Vagina (tissue), 2 donors: Measurements from ENCODE around the gene HSPH1. TPM values are rescaled to one million over a fixed set of nuclear protein-coding genes. Genes with fewer than 3 reads are reported as not detected.

Source experiments
- DNase-seq, 2 donors: peaks; one replicate each; pipeline ENCODE4 v3.0.0-alpha.2; 2017; ENCODE audit errors: extremely low spot score in 2 of 2
- H3K27ac ChIP-seq: fragments of 200-600 bp; sonication (generic); one replicate; pipeline ENCODE4 v1.5.1; 2019
- H3K27me3 ChIP-seq: fragments of 200-600 bp; sonication (generic); one replicate; pipeline ENCODE4 v1.5.1; 2019
- H3K36me3 ChIP-seq, 2 donors: fragments of 200-600 bp; sonication (generic); one replicate each; pipeline ENCODE4 v1.5.1; 2017 to 2019
- H3K4me1 ChIP-seq: fragments of 200-600 bp; sonication (generic); one replicate; pipeline ENCODE4 v1.5.1; 2019
- H3K4me3 ChIP-seq, 2 donors: fragments of 200-600 bp; sonication (generic); 1 replicate in 1 of 2; 2 replicates in 1 of 2; pipeline ENCODE4 v1.5.1; 2016 to 2019
- H3K9me3 ChIP-seq: fragments of 200-600 bp; sonication (generic); one replicate; pipeline ENCODE4 v1.5.1; 2019
- CTCF ChIP-seq, 3 experiments: fragments of 450-650 bp in 2 of 3; fragments of 200-600 bp in 1 of 3; sonication (generic) in 1 of 3; IDR thresholded peaks; one replicate each; pipeline ENCODE4 v1.5.1; 2017 to 2019; ENCODE audit warnings: antibody characterized with exemption in 3 of 3, mild to moderate bottlenecking in 2 of 3, moderate library complexity in 2 of 3
- POLR2A ChIP-seq, 2 donors: fragments of 450-650 bp; IDR thresholded peaks; one replicate each; pipeline ENCODE4 v1.6.1; 2017; ENCODE audit warnings: antibody characterized with exemption in 2 of 2, mild to moderate bottlenecking in 2 of 2, moderate library complexity in 2 of 2
- POLR2AphosphoS5 ChIP-seq, 2 donors: sonication (generic); formaldehyde crosslinking; IDR thresholded peaks; one replicate each; pipeline ENCODE4 v1.9.0; 2017; ENCODE audit warnings: antibody characterized with exemption in 2 of 2, mild to moderate bottlenecking in 2 of 2, low read depth in 1 of 2; ENCODE audit not compliant: insufficient read depth in 1 of 2
- intact Hi-C: fragments of 100-400 bp; cut with DNase I; formaldehyde crosslinking; loops from one replicate; pipeline ENCODE4 v1.15.1; 2023
- total RNA-seq: library from RNA; depleted of rRNA; stranded (reverse); fragments of >200 nt; gene quantifications from one replicate; pipeline ENCODE4 v1.2.3, GENCODE V29; 2016

HSPH1 gene
- total RNA-seq, 1 donor from 2014 or later, result 75.4 TPM

DNA sequence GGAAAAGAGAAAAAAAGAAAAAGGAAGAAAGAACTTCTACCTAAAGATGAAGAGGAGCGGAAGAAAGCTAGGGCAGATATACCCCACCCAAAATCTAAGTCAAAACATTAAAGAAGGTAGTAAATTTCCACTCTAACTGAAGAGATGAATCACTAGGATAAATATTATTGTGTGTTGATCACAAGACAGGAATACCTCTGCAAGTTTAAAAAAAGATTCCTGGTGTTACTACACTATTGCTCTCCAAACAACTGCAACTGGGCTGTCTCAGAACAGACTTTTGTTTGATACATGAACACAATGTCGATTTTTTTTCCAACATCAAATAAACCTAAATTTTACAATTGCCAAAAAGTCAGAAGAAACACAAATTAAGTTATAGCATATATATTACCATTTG, 6.8 kb downstream of the HSPH1 start:
- no peak overlapping the region for H3K4me3 ChIP-seq
- intact Hi-C loops, result no loop called here
- no peaks in the 10 kb centered on the region for H3K9me3 ChIP-seq
- H3K27ac ChIP-seq, result no peak overlapping the region
- H3K36me3 ChIP-seq, result peaks cover 0 to 46% of the 10 kb centered on the region in 2 donors
- no peak for DNase-seq
- TF ChIP-seq POLR2A (IDR thresholded peaks at IDR 0.05), result no peak
- TF ChIP-seq POLR2AphosphoS5 (IDR thresholded peaks at IDR 0.05; ENCODE audit: insufficient read depth in 1 of 2, low read depth in 1 of 2), result no peak
- TF ChIP-seq CTCF (IDR thresholded peaks at IDR 0.05), result no peak
- H3K4me1 ChIP-seq, result peaks cover 14% of the 10 kb centered on the region
- H3K27me3 ChIP-seq, result no peaks in the 10 kb centered on the region

GRCh38 chr13:31151837-31152236, 9.9 kb downstream of the HSPH1 start:
- intact Hi-C loops, result no loop called here
- no peak for TF ChIP-seq POLR2AphosphoS5 (IDR thresholded peaks at IDR 0.05; ENCODE audit: insufficient read depth in 1 of 2, low read depth in 1 of 2)
- no peak for TF ChIP-seq CTCF (IDR thresholded peaks at IDR 0.05)
- TF ChIP-seq POLR2A (IDR thresholded peaks at IDR 0.05), result no peak
- no peak for DNase-seq
- no peaks in the 10 kb centered on the region for H3K4me1 ChIP-seq
- peaks cover 0 to 77% of the 10 kb centered on the region in 2 donors for H3K36me3 ChIP-seq
- no peaks in the 10 kb centered on the region for H3K9me3 ChIP-seq
- H3K27me3 ChIP-seq, result no peaks in the 10 kb centered on the region
- no peak overlapping the region for H3K27ac ChIP-seq
- no peak overlapping the region for H3K4me3 ChIP-seq

DNA sequence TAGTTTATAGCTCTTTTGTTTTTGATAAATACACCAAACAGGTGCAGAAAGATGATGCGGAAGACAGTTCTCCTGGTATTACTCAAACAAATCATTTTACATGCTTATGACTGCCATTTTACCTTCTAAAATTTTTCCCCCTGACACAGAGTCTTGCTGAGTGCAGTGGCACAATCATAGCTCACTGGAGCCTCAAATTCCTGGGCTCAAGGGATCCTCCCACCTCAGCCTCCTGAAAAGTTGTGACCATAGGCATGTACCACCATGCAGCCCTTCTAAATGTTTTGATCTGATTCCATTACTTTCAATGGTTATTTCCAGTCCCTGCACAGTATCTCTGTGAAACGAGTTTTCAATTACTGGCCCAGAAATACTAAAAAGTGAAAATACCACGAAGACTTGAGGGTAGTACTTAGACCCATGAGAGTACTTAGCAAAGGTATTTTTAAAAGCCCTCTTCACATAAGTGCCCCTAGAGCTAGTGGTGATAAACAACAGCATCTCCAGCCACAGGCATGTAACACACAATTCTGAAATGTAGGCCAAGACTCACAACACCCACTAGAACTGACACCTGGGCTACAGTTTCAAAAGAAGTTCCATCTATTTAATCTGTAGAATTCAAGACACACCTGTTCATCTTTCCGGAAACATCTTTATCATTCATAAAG, 11.3 kb downstream of the HSPH1 start:
- H3K4me1 ChIP-seq, result no peaks in the 10 kb centered on the region
- no peak for TF ChIP-seq POLR2AphosphoS5 (IDR thresholded peaks at IDR 0.05; ENCODE audit: insufficient read depth in 1 of 2, low read depth in 1 of 2)
- no peak for TF ChIP-seq CTCF (IDR thresholded peaks at IDR 0.05)
- TF ChIP-seq POLR2A (IDR thresholded peaks at IDR 0.05), result no peak
- H3K36me3 ChIP-seq, result peaks cover 0 to 91% of the 10 kb centered on the region in 2 donors
- H3K9me3 ChIP-seq, result no peaks in the 10 kb centered on the region
- intact Hi-C loops, result no loop called here
- H3K4me3 ChIP-seq, result no peak overlapping the region
- no peaks in the 10 kb centered on the region for H3K27me3 ChIP-seq
- H3K27ac ChIP-seq, result no peak overlapping the region
- DNase-seq, result no peak

- DNase-seq, result no peak
- Histone ChIP-seq H3K27ac (no peak overlapping the region), H3K36me3 (peaks cover 0 to 94% of the 10 kb centered on the region in 2 donors), H3K9me3 (no peaks in the 10 kb centered on the region), H3K4me1 (no peaks in the 10 kb centered on the region), H3K4me3 (no peak overlapping the region), H3K27me3 (no peaks in the 10 kb centered on the region)
- no peak for TF ChIP-seq POLR2A (IDR thresholded peaks at IDR 0.05)
- no peak for TF ChIP-seq CTCF (IDR thresholded peaks at IDR 0.05)
- no peak for TF ChIP-seq POLR2AphosphoS5 (IDR thresholded peaks at IDR 0.05; ENCODE audit: insufficient read depth in 1 of 2, low read depth in 1 of 2)
- intact Hi-C loops, result no loop called here
Observed at GRCh38 chr13:31149604-31150003, 12.1 kb downstream of the HSPH1 start.

DNA sequence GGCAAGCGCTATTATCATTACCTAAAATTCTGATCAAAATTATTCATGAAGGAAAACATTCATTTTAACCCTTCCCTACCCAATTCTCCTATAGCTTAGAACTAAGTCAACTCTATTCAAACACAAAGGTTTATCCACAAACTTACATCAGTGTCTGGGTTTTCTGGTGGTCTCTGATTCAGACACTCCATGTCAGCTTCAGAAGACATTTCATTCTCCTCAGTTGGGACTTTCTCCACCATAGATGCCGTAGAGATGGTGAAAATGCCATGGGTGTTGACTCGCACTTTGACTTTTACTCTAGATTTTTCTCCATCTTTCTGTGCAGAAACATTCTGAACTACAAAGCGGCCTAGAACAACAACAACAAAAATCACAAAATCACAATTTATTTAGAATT, 16.3 kb downstream of the HSPH1 start:
- no peak for DNase-seq
- H3K9me3 ChIP-seq, result no peaks in the 10 kb centered on the region
- intact Hi-C loops, result no loop called here
- H3K36me3 ChIP-seq, result peaks cover 0 to 93% of the 10 kb centered on the region in 2 donors
- no peaks in the 10 kb centered on the region for H3K4me1 ChIP-seq
- H3K27me3 ChIP-seq, result no peaks in the 10 kb centered on the region
- H3K4me3 ChIP-seq, result no peak overlapping the region
- H3K27ac ChIP-seq, result no peak overlapping the region
- TF ChIP-seq POLR2AphosphoS5 (IDR thresholded peaks at IDR 0.05; ENCODE audit: insufficient read depth in 1 of 2, low read depth in 1 of 2) (no peak), CTCF (IDR thresholded peaks at IDR 0.05) (no peak), POLR2A (IDR thresholded peaks at IDR 0.05) (no peak)
